Measurements from ENCODE around the gene DYRK1A.

The DYRK1A gene

GRCh38 chr21:37365517-37366481 is 774 bp upstream of the DYRK1A start:
- DNase-seq (ENCODE audit: low read depth), result peak; percentile 65

DNA sequence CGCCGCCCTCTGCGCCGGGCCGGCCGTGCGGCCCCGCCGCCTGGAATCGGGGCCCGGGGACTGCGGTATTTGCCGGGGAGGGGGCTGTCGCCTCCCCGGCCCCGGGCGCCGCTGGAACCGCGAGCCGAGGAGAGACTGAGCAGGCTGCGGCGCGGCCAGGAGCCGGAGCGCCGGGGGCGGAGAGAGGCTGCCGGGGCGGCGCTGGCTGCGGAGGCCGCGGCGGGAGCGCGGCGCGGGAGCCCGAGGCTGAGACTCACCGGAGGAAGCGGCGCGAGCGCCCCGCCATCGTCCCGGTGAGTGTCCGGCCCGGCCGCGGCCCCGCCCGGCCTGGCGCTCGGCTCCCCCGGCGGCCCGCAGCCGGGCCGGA is 746 bp downstream of the DYRK1A start:
- no peak for DNase-seq (ENCODE audit: low read depth)

GRCh38 chr21:37367703-37368540 is 1.3 kb downstream of the DYRK1A start:
- DNase-seq (ENCODE audit: low read depth), result peak; percentile 56

DNA sequence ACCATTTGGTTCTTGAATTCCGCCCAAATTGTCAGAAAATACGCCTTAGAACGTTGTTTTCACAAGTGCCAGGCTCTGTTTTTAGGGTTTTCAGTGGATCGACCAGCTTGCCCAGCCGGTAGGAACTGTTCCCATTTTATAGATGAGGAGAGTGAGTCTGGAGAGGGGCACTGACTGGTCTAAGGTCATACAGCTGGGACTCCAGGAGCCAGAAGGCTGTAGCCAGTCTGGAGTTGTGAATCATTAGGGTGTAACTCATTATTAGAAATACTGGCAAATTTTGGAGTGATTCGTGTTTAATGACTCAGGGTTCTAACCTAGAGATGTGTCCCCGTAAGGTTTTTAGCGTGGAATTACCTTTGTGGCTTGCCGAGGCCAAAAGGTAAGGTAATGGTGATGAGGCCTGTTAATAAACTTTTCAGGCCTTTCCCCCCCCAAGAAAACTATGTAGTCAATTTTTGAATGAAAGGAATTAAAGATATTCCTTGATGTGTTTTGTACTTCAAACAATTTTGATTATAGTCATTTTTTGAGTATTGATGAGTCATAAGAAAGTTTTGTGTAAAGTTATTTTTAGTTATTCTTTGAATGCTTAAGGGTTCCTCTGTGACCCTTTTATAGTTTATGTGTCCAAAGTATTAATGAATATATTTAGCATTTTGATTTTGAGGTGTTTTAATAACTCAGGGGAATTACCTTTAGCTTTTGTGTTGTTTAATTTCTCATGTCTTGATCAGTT is 2.1 kb downstream of the DYRK1A start:
- DNase-seq (ENCODE audit: low read depth), result no peak

- DNase-seq (ENCODE audit: low read depth), result no peak
These were observed 2.8 kb downstream of the DYRK1A start for GRCh38 chr21:37369307-37369854.

DNA sequence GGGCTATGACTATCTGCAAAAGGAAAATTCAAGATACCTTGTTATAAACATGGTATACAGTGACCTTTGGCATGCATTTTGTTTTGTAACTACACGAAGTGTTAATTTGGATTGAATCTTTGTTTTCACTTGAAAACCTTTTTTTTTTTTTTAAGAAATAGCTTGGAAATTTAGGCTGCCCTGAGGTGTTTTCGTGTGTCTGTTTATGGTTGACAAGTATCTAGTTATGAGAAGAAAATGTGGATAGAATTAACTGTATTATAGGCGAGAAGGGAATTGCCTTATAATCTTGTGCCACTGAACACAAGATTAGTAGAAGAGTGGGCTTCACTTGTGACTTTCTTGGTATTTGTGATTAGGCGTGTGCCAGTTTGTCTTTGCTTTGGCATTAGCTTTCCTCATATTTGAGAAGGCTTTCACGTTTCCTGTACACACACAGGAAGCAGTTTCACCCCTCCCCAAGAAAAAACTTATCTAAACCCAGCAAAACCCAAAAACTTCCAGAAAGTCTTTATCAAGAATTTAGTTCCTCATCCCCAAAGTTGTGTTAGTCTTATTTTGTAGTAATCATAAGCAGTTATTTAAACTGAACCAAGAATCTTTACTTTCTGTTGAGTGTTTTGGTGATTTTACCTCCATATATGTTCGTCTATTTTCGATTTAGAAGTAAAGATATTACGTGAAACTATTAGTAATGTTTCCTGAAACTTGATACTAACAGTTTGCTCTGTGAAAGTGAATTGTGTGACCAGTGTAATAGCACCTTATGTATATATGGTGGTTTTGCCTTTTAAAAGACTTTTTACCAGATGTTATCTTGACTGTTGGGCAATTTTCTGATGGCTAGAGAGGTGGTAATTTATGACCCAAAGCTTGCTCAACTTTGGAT is 3.8 kb downstream of the DYRK1A start:
- no peak for DNase-seq (ENCODE audit: low read depth)

GRCh38 chr21:37371041-37371397 is 4.4 kb downstream of the DYRK1A start:
- DNase-seq (ENCODE audit: low read depth), result no peak

- DNase-seq (ENCODE audit: low read depth), result no peak
These were observed 5.7 kb downstream of the DYRK1A start for GRCh38 chr21:37372127-37372731.

DNA sequence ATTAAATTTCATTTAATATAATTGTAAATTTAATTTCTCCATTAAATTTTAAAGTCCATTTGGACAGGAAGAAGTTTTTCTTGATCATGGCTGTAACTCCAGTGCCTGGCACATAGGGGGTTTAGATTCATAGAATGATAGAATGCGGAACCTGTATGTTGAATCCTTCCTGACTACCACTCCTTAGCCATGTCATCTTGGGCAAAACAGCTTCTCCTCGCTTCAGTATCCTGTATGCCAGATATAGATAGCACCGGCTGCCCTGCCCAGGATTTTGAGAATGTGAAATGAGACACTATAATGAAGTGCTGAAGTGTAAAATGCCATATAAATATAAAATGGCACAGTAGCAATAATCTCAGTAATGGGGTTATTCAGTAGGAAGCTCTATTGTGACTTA is 6.4 kb downstream of the DYRK1A start:
- no peak for DNase-seq (ENCODE audit: low read depth)

- no peak for DNase-seq (ENCODE audit: low read depth)
These were observed 7.0 kb downstream of the DYRK1A start for GRCh38 chr21:37373539-37373938.

- peak; percentile 21 for DNase-seq (ENCODE audit: low read depth)
These were observed 7.5 kb downstream of the DYRK1A start for GRCh38 chr21:37374027-37374426.

DNA sequence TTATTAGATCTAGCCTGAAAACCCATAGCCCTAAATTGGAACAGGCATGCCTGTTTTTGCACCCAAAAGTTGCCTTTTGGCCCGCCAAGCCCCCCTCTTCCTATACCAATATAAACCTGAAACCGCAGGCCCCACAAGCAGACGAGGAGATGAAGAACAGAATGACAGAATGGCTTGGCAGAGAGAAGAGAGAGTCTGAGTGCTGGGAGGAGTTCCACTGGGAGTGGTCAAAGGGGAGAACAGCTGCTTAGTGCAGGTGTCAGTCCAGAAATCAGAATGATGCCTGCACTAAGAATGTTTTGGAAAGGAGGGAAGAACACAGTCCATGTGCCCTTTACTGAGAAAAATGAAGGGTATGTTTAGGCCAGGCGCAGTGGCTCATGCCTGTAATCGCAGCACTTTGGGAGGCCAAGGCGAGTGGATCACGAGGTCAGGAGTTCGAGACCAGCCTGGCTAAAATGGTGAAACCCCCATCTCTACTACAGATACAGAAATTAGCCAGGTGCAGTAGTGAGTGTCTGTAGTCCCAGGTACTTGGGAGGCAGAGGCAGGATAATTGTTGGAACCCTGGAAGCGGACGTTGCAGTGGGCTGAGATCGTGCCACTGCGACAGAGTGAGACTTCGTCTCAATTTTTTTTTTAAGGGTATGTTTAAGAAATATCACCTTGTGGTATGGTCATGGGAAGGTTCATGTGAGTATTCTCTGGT is 9.4 kb downstream of the DYRK1A start:
- DNase-seq (ENCODE audit: low read depth), result no peak

GRCh38 chr21:37378700-37379139 is 12.1 kb downstream of the DYRK1A start:
- no peak for DNase-seq (ENCODE audit: low read depth)

DNA sequence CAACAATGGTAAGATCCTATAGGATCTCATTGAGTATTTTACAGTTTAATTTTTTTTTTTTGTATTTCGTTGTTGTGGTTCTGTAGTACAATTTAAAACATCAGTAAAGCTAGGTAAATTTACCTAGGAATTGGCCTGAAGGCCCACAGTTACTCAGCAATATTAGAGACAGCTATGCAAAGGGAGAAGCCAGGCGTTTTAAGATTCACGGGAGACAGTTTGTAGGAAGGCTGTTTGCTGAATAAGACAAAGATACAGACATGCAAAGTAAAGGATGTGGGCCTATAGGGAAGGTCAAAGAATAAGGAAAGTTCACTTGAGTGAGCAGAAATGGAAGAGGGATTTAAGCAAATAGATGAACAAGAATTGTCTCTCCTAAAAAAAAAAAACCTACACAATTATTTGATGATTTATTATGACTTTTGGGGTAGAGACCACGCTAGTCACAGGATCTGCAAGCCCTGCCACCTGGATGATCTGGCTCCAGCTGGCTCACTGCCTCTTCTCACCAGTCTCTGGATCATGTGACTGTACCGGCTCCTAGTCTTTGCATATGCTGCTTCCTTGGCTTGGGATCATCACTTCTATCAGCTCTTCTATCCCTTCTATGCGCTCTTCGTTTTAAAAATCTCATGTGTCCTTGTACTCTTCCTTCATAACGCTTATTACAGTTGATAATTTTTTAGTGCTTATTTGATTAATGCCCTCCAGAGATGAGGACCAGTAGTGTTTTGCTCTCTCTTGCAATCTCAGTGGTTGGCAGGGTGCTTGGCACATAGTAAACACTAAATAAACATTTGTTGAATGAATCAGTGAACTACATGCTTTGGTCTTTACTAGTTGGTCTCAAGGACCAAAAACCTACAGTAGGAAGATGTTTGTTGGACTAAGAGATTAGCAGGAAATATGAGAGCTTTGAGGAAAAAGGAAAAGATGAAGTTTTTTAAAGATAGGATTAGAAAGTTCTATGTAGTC is 14.1 kb downstream of the DYRK1A start:
- no peak for DNase-seq (ENCODE audit: low read depth)

DNA sequence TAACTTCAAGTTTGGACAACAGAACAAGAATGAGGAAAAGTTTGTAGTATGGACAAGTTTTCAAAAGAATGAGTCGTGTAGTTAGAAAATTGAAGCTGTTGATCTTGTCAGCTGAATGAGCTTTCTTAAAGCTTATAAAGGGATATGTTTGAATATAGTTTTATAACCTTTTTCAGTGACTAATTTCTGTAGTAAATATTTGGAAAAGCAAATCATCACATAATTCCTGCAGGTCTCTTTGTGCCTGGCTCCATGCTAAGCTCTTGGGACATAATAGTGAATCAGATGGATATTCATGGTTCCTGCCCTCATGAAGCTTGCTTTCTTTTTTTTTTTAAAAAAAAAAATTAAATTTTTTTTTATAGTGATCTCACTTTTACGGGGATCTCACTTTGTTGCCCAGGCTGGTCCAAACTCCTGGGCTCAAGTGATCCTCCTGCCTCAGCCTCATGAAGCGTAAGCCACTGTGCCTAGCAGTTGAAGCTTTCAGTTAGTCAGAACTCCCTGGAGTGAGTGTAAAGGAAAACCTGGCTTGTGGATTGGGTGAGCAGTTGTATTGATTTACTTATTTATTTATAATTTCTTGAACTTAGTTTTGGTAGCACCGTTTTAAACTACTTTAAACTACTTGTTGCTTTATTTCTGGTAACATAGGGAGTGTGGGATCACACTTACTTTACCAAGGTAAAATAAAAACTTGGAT is 15.5 kb downstream of the DYRK1A start:
- DNase-seq (ENCODE audit: low read depth), result no peak

DNA sequence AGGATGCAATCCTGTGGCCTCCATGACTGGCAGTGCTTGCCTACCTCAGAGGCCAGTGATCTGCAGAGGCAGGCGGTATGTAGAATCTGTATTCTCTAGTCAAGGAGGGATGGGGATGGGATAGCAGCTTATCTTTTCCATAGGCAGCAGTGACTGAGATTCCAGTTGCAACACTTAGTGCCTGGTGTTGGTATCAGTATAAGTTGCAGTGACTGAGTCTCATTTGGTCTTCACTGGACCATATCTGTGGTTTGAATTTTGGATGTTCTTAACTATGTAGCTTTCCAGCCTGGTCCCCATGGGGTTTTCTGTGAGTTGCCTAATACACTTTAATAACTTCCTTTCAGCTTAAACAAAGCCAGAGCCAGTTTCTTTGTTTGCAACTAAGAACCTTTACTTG is 16.5 kb downstream of the DYRK1A start:
- peak; percentile 79 for DNase-seq (ENCODE audit: low read depth)

GRCh38 chr21:37383784-37384311 is 17.3 kb downstream of the DYRK1A start:
- DNase-seq (ENCODE audit: low read depth), result no peak

DNA sequence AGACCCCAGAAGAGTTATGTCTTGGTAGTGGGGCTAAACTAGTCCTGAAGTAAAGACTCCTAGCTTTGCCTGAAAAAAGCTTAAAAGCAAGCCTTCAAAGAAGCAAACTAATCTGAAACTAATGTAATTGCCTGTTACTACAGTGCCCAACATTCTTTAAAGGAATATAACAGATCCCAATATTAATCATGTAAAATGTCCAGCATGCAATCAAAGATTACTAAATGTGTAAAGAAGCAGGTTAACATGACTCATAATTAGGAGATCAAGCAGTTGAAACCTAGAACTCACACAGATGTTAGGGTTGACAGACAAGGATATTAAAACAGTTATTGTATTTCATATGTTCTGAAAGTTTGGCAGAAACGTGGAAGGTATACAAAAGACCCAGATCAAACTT is 17.8 kb downstream of the DYRK1A start:
- no peak for DNase-seq (ENCODE audit: low read depth)
